ENCODE measurements around the gene ANKS6.

DNA sequence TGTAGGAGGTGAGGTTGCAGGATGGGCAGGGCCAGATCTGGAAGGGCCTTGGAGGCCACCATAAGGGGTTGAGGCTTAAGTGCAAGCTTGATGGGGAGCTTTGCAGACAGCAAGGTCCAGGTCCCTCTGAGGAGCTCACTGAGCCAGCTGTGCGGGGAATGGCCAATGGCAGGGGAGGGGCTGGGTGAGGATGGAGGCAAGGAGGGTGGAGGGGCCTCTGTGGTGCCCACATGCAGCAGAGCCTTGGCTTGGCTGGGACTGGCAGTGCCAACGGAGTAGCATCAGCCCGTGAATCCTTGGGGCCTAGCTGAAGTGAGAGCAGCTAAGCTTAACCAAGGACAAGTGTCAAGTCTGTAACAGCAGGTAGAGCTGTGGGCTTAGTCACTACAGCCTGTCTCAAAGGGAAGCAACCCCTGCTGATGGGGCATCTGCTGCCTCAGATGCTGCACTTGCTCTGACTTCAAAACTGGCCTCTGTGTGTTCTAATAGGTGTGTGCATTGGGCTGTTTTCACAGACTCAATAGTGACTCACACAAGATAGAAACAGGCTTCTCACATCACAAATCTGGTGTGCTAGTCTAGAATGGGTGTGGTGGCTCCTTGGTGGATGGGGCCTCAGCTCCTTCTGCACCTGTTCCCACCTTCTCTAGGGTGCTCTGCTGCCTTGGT lies 27.4 kb upstream of the ANKS6 start:
- TF ChIP-seq CTCF (IDR thresholded peaks at IDR 0.05), result no peak
- TF ChIP-seq POLR2AphosphoS5 (IDR thresholded peaks at IDR 0.05), result no peak
- no peak for TF ChIP-seq POLR2A (IDR thresholded peaks at IDR 0.05)

All from upper lobe of left lung (tissue), 4 donors.